CD14-positive monocyte (primary cell): ENCODE data around the gene AGTPBP1. TPM values are rescaled to one million over a fixed set of nuclear protein-coding genes. Genes with fewer than 3 reads are reported as not detected.
A peak's percentile ranks its signal among the peaks of the same experiment; 100 is the strongest.

Experiments used
- DNase-seq, 3 donors: peaks; one replicate each; pipeline ENCODE4 v3.0.0-alpha.2; 2011 to 2022
- H2AFZ ChIP-seq: 2 replicates; pipeline ENCODE4 v1.6.0; 2012; ENCODE audit warnings: mild to moderate bottlenecking, low read depth, low read length, inconsistent platforms; ENCODE audit not compliant: insufficient read depth, poor library complexity, severe bottlenecking
- H3K27ac ChIP-seq, 2 donors: 1 replicate in 1 of 2; 2 replicates in 1 of 2; pipeline ENCODE4 v1.5.1; 2012 to 2013; ENCODE audit warnings: low read length in 2 of 2, control low read depth in 1 of 2, inconsistent platforms in 1 of 2, low read depth in 1 of 2, mild to moderate bottlenecking in 1 of 2
- H3K27me3 ChIP-seq, 2 donors: one replicate each; pipeline versions ENCODE4 v1.6.0 to v1.6.1; 2011 to 2013; ENCODE audit warnings: low read length in 2 of 2; ENCODE audit not compliant: control insufficient read depth in 2 of 2, insufficient read depth in 2 of 2
- H3K36me3 ChIP-seq, 2 donors: replicated peaks in 1 of 2; 1 replicate in 1 of 2; 2 replicates in 1 of 2; pipeline versions ENCODE4 v1.5.1 to v1.6.1; 2012 to 2013; ENCODE audit warnings: low read length in 2 of 2, control low read depth in 1 of 2, inconsistent platforms in 1 of 2, mild to moderate bottlenecking in 1 of 2; ENCODE audit not compliant: insufficient read depth in 2 of 2, control insufficient read depth in 1 of 2
- H3K4me1 ChIP-seq, 2 donors: 1 replicate in 1 of 2; 2 replicates in 1 of 2; pipeline versions ENCODE4 v1.5.1 to v1.6.1; 2012 to 2013; ENCODE audit warnings: low read length in 2 of 2, control low read depth in 1 of 2, inconsistent platforms in 1 of 2, mild to moderate bottlenecking in 1 of 2, moderate library complexity in 1 of 2; ENCODE audit not compliant: insufficient read depth in 2 of 2, control insufficient read depth in 1 of 2
- H3K4me2 ChIP-seq: replicated peaks from 2 replicates; pipeline ENCODE3; 2012; ENCODE audit warnings: low read length, moderate library complexity, mild to moderate bottlenecking; ENCODE audit not compliant: poor library complexity, severe bottlenecking; ENCODE audit errors: extremely low read depth
- H3K4me3 ChIP-seq, 3 experiments: fragments of 200-600 bp in 1 of 3; sonication (generic) in 1 of 3; replicated peaks in 1 of 3; 1 replicate in 2 of 3; 2 replicates in 1 of 3; pipeline ENCODE4 v1.5.1; 2011 to 2013; ENCODE audit warnings: low read length in 3 of 3, mild to moderate bottlenecking in 3 of 3, control low read depth in 2 of 3, low read depth in 2 of 3, inconsistent platforms in 1 of 3, moderate library complexity in 1 of 3
- H3K79me2 ChIP-seq: 2 replicates; pipeline ENCODE4 v1.6.0; 2012; ENCODE audit warnings: mild to moderate bottlenecking, control low read depth, inconsistent platforms, low read length, moderate library complexity; ENCODE audit not compliant: insufficient read depth
- H3K9ac ChIP-seq: 2 replicates; pipeline ENCODE4 v1.6.0; 2017; ENCODE audit warnings: low read length, mild to moderate bottlenecking; ENCODE audit not compliant: insufficient read depth, poor library complexity, severe bottlenecking
- H3K9me3 ChIP-seq, 2 donors: replicated peaks in 1 of 2; 1 replicate in 1 of 2; 2 replicates in 1 of 2; pipeline versions ENCODE4 v1.5.1 to v1.6.1; 2012 to 2013; ENCODE audit warnings: low read length in 2 of 2, control low read depth in 1 of 2; ENCODE audit not compliant: control insufficient read depth in 1 of 2, insufficient read depth in 1 of 2
- H4K20me1 ChIP-seq: 2 replicates; pipeline ENCODE4 v1.6.0; 2012; ENCODE audit warnings: mild to moderate bottlenecking, low read length, control low read depth, moderate library complexity; ENCODE audit not compliant: insufficient read depth
- H3K27ac Mint-ChIP-seq, 7 donors: one replicate each; pipeline ENCODE4 v1.8.0; 2020; ENCODE audit warnings: mild to moderate bottlenecking in 7 of 7, mixed read lengths in 7 of 7, moderate library complexity in 6 of 7, inconsistent platforms in 2 of 7
- H3K27me3 Mint-ChIP-seq, 3 donors: one replicate each; pipeline ENCODE4 v1.8.0; 2021 to 2022; ENCODE audit warnings: low read depth in 3 of 3, mild to moderate bottlenecking in 3 of 3, mixed read lengths in 3 of 3, moderate library complexity in 3 of 3, inconsistent platforms in 1 of 3
- H3K36me3 Mint-ChIP-seq, 2 donors: one replicate each; pipeline ENCODE4 v1.8.0; 2020; ENCODE audit warnings: mixed read lengths in 2 of 2, inconsistent platforms in 1 of 2, mild to moderate bottlenecking in 1 of 2
- H3K4me1 Mint-ChIP-seq: one replicate; pipeline ENCODE4 v1.8.0; 2020; ENCODE audit warnings: mild to moderate bottlenecking, mixed read lengths
- H3K4me3 Mint-ChIP-seq, 2 donors: one replicate each; pipeline ENCODE4 v1.8.0; 2020; ENCODE audit warnings: mild to moderate bottlenecking in 2 of 2, mixed read lengths in 2 of 2, moderate library complexity in 1 of 2
- H3K9me3 Mint-ChIP-seq, 7 donors: one replicate each; pipeline ENCODE4 v1.8.0; 2020 to 2022; ENCODE audit warnings: mixed read lengths in 7 of 7, mild to moderate bottlenecking in 6 of 7, moderate library complexity in 6 of 7, inconsistent platforms in 2 of 7
- CTCF ChIP-seq: fragments of 200-600 bp; IDR thresholded peaks from one replicate; pipeline ENCODE4 v1.8.0; 2022; ENCODE audit warnings: antibody characterized with exemption, mild to moderate bottlenecking
- whole genome bisulfite sequencing: methylation state at CpG from one replicate; pipeline ENCODE4 v1.1.5; 2013; ENCODE audit warnings: missing lambda C conversion rate; ENCODE audit not compliant: insufficient coverage; 5-methylcytosine and 5-hydroxymethylcytosine counted together
- intact Hi-C, 2 donors: fragments of 100-400 bp; cut with micrococcal nuclease; formaldehyde crosslinking; loops; one replicate each; pipeline versions ENCODE4 v1.15.0 to v1.15.1; 2023
- polyA plus RNA-seq, 3 donors: library from polyadenylated mRNA; depleted of rRNA in 1 of 3; unstranded in 2 of 3; stranded (reverse) in 1 of 3; fragments of 300-500 nt in 2 of 3; fragments of >200 nt in 1 of 3; fragmentation: Illumina TruSeq in 2 of 3; gene quantifications; 1 replicate in 2 of 3; 2 replicates in 1 of 3; pipeline ENCODE4 v1.2.3, GENCODE V29; 2012 to 2021

AGTPBP1 gene
- polyA plus RNA-seq, 3 donors = 55.6 to 90.3 (median 77.0) TPM

GRCh38 chr9:85528142-85528541, 213.6 kb downstream of the AGTPBP1 start:
- no peak for TF ChIP-seq CTCF
- no peaks in the 10 kb centered on the region for H3K9me3 ChIP-seq
- H2AFZ ChIP-seq = no peak overlapping the region
- H3K4me1 ChIP-seq = peaks cover 12 to 19% of the 10 kb centered on the region in 2 donors
- H3K36me3 Mint-ChIP-seq = no peaks in the 10 kb centered on the region
- H3K27me3 Mint-ChIP-seq = peaks cover 14 to 17% (median 14%) of the 10 kb centered on the region in 3 donors
- intact Hi-C loops = no loop called here
- no peak overlapping the region for H3K9ac ChIP-seq
- peak overlapping the region in 2 of 7 donors; percentile 4 to 33 for H3K27ac Mint-ChIP-seq
- peaks cover 33% of the 10 kb centered on the region for H3K4me1 Mint-ChIP-seq
- H3K79me2 ChIP-seq = no peaks in the 10 kb centered on the region
- no peak for DNase-seq
- H4K20me1 ChIP-seq = no peaks in the 10 kb centered on the region
- no peak overlapping the region for H3K4me3 Mint-ChIP-seq
- H3K27me3 ChIP-seq = peaks cover 8 to 11% of the 10 kb centered on the region in 2 donors
- no peak overlapping the region for H3K4me2 ChIP-seq
- no peak overlapping the region for H3K27ac ChIP-seq
- H3K9me3 Mint-ChIP-seq = peaks cover 0 to 17% (median 0%) of the 10 kb centered on the region in 7 donors
- no peak overlapping the region for H3K4me3 ChIP-seq
- WGBS = 65% methylated on average over 4 of the region's 5 CpGs
- H3K36me3 ChIP-seq = no peaks in the 10 kb centered on the region

GRCh38 chr9:85527331-85528020, 214.3 kb downstream of the AGTPBP1 start:
- no peak for DNase-seq
- Histone ChIP-seq H3K4me3 (no peak overlapping the region), H3K4me1 (peaks cover 9 to 19% of the 10 kb centered on the region in 2 donors), H4K20me1 (no peaks in the 10 kb centered on the region), H3K27me3 (peaks cover 8 to 11% of the 10 kb centered on the region in 2 donors), H3K79me2 (no peaks in the 10 kb centered on the region), H3K27ac (no peak overlapping the region), H3K36me3 (no peaks in the 10 kb centered on the region), H3K4me2 (no peak overlapping the region), H2AFZ (no peak overlapping the region), H3K9me3 (no peaks in the 10 kb centered on the region), H3K9ac (no peak overlapping the region)
- Mint-ChIP-seq H3K4me3 (no peak overlapping the region), H3K27ac (no peak overlapping the region), H3K27me3 (peaks cover 17 to 20% (median 19%) of the 10 kb centered on the region in 3 donors), H3K36me3 (no peaks in the 10 kb centered on the region), H3K9me3 (peaks cover 0 to 19% (median 0%) of the 10 kb centered on the region in 7 donors), H3K4me1 (peaks cover 35% of the 10 kb centered on the region)
- WGBS = no CpG with 5 or more reads among the region's 4 CpGs
- intact Hi-C loops = no loop called here
- no peak for TF ChIP-seq CTCF
